Common myeloid progenitor, CD34-positive (primary cell): ENCODE results near the gene CD300A. TPM values are rescaled to one million over a fixed set of nuclear protein-coding genes. Genes with fewer than 3 reads are reported as not detected.
A peak's percentile ranks its signal among the peaks of the same experiment; 100 is the strongest.

Source experiments
- CTCF ChIA-PET: fragments of 350-600 bp; sonication (Branson Sonifier 250); formaldehyde crosslinking; loops from one replicate; lab custom pipeline; 2021; ENCODE audit warnings: antibody characterized with exemption; lab: Charles Lee
- POLR2A ChIA-PET: fragments of 350-600 bp; sonication (Branson Sonifier 250); formaldehyde crosslinking; loops from one replicate; lab custom pipeline; 2021; ENCODE audit warnings: antibody characterized with exemption; lab: Charles Lee
- DNase-seq, 3 donors: peaks; one replicate each; pipeline versions ENCODE4 v3.0.0 to v3.0.0-alpha.2; 2013
- H3K27ac ChIP-seq, 2 experiments: 1 replicate in 1 of 2; 2 replicates in 1 of 2; pipeline ENCODE4 v1.7.0; 2013; ENCODE audit warnings: inconsistent platforms in 2 of 2, low read length in 2 of 2, mild to moderate bottlenecking in 2 of 2, low read depth in 1 of 2, moderate library complexity in 1 of 2; ENCODE audit not compliant: severe bottlenecking in 2 of 2, insufficient read depth in 1 of 2, poor library complexity in 1 of 2
- H3K27me3 ChIP-seq, 5 experiments: replicated peaks in 2 of 5; 1 replicate in 3 of 5; 2 replicates in 2 of 5; pipeline versions ENCODE4 v1.6.1 to v1.7.0; 2013; ENCODE audit warnings: low read length in 4 of 5, mild to moderate bottlenecking in 2 of 5, moderate library complexity in 2 of 5, inconsistent platforms in 1 of 5; ENCODE audit not compliant: insufficient read depth in 5 of 5, control insufficient read depth in 4 of 5
- H3K36me3 ChIP-seq, 4 experiments: 1 replicate in 2 of 4; 2 replicates in 2 of 4; pipeline versions ENCODE4 v1.6.1 to v1.7.0; 2013; ENCODE audit warnings: low read length in 3 of 4, control low read depth in 1 of 4, mild to moderate bottlenecking in 1 of 4; ENCODE audit not compliant: control insufficient read depth in 4 of 4, insufficient read depth in 4 of 4
- H3K4me1 ChIP-seq, 4 experiments: 1 replicate in 3 of 4; 2 replicates in 1 of 4; pipeline versions ENCODE4 v1.6.1 to v1.7.1; 2013; ENCODE audit warnings: low read length in 3 of 4, mild to moderate bottlenecking in 3 of 4, control low read depth in 1 of 4, inconsistent platforms in 1 of 4, moderate library complexity in 1 of 4; ENCODE audit not compliant: control insufficient read depth in 4 of 4, insufficient read depth in 4 of 4; ENCODE audit errors: control extremely low read depth in 1 of 4
- H3K4me3 ChIP-seq, 7 experiments: 1 replicate in 4 of 7; 2 replicates in 3 of 7; pipeline versions ENCODE4 v1.5.1 to v1.7.0; 2013; ENCODE audit warnings: mild to moderate bottlenecking in 7 of 7, low read length in 6 of 7, moderate library complexity in 6 of 7, inconsistent platforms in 2 of 7, low read depth in 2 of 7, control low read depth in 1 of 7; ENCODE audit not compliant: insufficient read depth in 4 of 7, control insufficient read depth in 1 of 7; ENCODE audit errors: extremely low read depth in 1 of 7
- H3K9me3 ChIP-seq, 5 experiments: 1 replicate in 4 of 5; 2 replicates in 1 of 5; pipeline versions ENCODE4 v1.6.1 to v1.7.1; 2013; ENCODE audit warnings: low read length in 4 of 5, mild to moderate bottlenecking in 2 of 5, inconsistent platforms in 1 of 5, low read depth in 1 of 5, moderate library complexity in 1 of 5; ENCODE audit not compliant: control insufficient read depth in 4 of 5, insufficient read depth in 2 of 5; ENCODE audit errors: control extremely low read depth in 1 of 5
- WGBS: methylation state at CpG from one replicate; pipeline ENCODE4 v1.1.5; 2013; ENCODE audit not compliant: insufficient coverage; 5-methylcytosine and 5-hydroxymethylcytosine counted together
- polyA plus RNA-seq: library from polyadenylated mRNA; unstranded; fragments of 120-200 nt; gene quantifications from one replicate; pipeline ENCODE4 v1.2.1, GENCODE V29; 2013

Gene CD300A
- 43.5 TPM for polyA plus RNA-seq

DNA sequence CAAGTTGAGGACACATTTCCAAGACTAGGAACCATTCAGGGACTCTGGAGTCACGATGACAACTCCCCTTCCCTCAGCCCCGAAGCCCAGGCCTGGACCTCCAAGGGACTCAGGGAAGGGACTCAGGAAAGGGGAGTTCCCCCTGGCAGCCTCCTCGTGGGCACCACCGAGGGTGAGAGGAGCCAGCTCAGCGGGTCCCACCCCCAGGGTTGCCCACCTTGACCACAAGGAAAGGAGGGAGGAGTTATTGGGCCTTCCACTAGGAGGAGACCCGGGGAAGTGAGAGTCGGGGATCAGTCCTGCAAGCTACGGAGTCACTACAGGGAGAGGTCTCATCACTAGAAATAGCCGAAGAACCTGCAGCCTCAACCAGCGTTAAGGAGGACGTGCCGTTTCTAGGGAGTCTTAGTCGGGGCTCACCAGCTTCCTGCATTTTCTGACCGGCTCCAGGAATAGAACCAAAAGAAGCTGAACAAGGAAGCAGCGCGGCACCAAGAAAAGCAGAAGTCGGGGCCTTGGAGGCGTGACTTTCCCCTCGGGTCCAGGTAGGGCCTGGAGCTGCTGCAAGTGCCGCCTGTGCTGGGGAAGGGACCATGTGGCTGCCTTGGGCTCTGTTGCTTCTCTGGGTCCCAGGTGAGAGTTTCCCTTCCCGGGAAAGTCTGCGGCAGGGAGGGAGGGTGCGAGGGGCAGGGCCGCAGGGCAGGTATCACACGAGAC lies at the start of gene CD300A:
TSS of gene CD300A (plus strand) at position 524 of the 717 bp plus-strand sequence. CDS start at position 594, 70 bp downstream.
- Histone ChIP-seq H3K4me1 (peaks cover 12 to 82% (median 73%) of the 10 kb centered on the region in 4 experiments), H3K27me3 (no peaks in the 10 kb centered on the region), H3K9me3 (no peaks in the 10 kb centered on the region), H3K27ac (peak within 1 kb of the TSS; percentile 40 to 72), H3K4me3 (peak within 1 kb of the TSS; percentile 51 to 92 (median 81)), H3K36me3 (peaks cover 0 to 9% (median under 1%) of the 10 kb centered on the region in 4 experiments)
- WGBS: 2% methylated on average over 22 of the region's 25 CpGs
- ChIA-PET CTCF (interaction anchor here (0.7 to 1.3 kb wide), 4 partner anchors 9 to 98 kb away, joined by 3 to 6 read pairs (median 4); no protein-coding TSS in a partner anchor), POLR2A (interaction anchor here (0.6 to 1.6 kb wide), 3 partner anchors 12 to 65 kb away, joined by 3 to 6 read pairs (median 3); partner anchors contain the start of gene CD300LB)
- DNase-seq: peak; percentile 76 to 90 (median 84)

DNA sequence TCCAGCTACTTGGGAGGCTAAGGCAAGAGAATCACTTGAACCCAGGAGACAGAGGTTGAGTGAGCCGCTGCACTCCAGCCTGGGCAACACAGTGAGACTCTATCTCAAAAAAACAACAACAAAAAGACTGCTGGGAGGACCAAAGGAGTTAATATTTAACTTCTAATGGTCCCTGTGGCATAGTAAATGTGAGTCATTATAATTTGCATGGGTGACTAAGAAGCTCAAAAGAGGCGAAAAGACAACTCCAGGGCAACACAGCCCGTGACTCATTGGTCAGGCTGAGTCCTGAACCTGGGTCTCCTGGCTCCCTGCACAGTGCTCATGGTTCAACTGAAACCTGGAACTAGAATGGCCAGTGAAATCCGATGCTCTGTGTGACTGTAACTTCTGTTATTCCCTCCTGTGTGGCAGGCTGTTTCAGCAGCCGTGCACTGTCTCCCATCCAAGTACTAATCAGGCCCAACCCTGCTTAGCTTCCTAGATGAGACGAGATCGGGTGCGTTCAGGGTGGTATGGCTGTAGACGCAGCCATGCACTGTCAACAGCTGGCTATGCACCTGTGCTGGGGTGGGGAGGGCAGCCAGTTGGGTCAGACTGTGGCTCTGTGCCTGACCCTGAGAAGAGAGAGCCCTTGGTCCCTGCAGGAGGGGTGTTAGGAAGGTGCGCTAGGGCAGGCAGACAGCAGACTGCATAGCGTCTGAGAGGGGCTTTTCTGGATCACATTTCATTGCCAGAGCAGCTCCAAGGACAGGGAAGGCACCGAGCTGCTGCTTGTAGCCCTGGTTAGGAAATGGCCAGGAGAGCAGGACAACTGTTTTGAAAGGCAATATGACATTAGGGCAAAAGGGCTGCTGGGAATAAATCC lies 49.0 kb upstream of the CD300A start:
- Histone ChIP-seq H3K27me3 (no peaks in the 10 kb centered on the region), H3K9me3 (no peaks in the 10 kb centered on the region), H3K27ac (peak overlapping the region in 1 of 2 experiments; percentile 40), H3K4me3 (no peak overlapping the region), H3K4me1 (no peaks in the 10 kb centered on the region), H3K36me3 (no peaks in the 10 kb centered on the region)
- DNase-seq: no peak
- WGBS: 89% methylated on average over 10 of the region's 12 CpGs
- ChIA-PET CTCF (interaction anchor here (1.5 to 1.8 kb wide), 2 partner anchors 20 to 39 kb away, joined by 3 to 6 read pairs; no protein-coding TSS in a partner anchor), POLR2A (no interaction called here)

DNA sequence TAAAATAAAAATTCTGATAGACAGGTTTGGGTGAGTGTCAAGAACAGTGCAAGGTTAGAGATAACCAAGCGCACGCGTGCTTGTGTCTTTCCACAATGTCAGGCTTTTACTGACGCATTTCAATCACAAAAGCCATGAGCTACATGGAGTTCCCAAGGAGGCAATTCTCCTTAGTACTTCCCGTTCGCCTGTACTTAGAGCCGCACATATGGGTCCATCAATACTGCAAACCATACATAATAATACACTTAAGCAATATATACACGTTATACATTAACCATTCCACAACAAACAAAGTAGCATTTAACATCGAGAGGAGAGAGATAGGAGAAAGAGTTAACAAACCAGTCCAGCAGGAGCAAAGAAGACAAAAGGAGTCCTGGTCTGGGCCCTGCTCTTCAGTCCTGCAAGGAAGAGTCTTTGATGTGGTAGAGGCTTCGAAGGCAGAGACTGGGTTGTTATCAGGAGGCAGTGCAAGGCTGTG lies 46.5 kb upstream of the CD300A start:
- H3K27me3 ChIP-seq: peaks cover 0 to 2% (median 0%) of the 10 kb centered on the region in 5 experiments
- DNase-seq: no peak
- CTCF ChIA-PET: no interaction called here
- no peaks in the 10 kb centered on the region for H3K36me3 ChIP-seq
- no peak overlapping the region for H3K4me3 ChIP-seq
- no peaks in the 10 kb centered on the region for H3K9me3 ChIP-seq
- H3K4me1 ChIP-seq: no peaks in the 10 kb centered on the region
- no peak overlapping the region for H3K27ac ChIP-seq
- POLR2A ChIA-PET: no interaction called here
- 96% methylated on average over 8 of the region's 10 CpGs for WGBS

DNA sequence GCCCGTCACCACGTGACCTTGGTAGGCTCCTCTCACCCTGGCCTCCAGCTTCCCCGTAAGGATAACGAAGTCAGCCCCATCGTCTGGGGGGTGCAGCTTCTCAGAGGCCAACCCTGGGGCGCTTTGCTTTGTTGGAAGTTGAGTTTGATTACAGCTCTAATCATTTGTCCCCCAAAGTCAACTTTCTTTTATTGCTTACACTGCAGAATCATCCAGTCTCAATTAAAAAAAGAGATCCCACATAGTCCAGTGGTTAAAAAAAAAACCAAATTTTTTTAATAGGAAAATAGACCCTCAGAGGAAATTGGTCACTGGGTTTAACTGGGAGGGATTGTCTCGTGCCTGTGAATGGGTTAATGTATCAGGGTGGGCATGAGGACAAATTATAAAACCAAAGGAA lies 42.3 kb upstream of the CD300A start:
- CTCF ChIA-PET: interaction anchor here (0.7 to 1.5 kb wide), 4 partner anchors 14 to 95 kb away, joined by 3 read pairs; no protein-coding TSS in a partner anchor

DNA sequence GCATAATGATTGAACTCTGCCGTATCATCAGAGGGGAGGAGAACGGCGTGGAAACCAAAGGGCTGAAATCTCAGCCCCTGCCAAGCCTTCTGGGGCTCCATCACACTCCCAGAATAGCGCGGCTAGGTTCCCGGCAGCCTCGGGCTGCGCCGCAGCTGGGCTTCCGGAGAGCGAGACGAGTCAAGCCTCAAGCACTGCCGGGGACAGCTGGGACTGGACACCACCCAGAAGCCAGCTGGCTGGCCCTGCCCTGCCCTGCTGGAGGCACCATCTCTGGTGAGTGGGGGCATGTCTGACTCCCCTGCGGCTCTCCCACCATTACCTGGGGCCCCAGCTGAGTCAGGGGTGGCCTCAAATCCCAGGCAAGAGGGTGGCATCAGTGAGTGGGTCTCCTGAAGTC lies 41.8 kb upstream of the CD300A start:
- Histone ChIP-seq H3K27ac (no peak overlapping the region), H3K9me3 (no peaks in the 10 kb centered on the region), H3K27me3 (peaks cover 0 to 9% (median 3%) of the 10 kb centered on the region in 5 experiments), H3K36me3 (no peaks in the 10 kb centered on the region), H3K4me3 (no peak overlapping the region), H3K4me1 (peaks cover 0 to 3% (median 0%) of the 10 kb centered on the region in 4 experiments)
- no peak for DNase-seq
- 97% methylated on average over 11 of the region's 14 CpGs for WGBS
- ChIA-PET CTCF (interaction anchor here (0.9 to 1.2 kb wide), 2 partner anchors 13 to 94 kb away, joined by 3 to 4 read pairs; no protein-coding TSS in a partner anchor), POLR2A (interaction anchor here (0.6 kb wide), 1 partner anchor 54 kb away, joined by 4 read pairs; no protein-coding TSS in a partner anchor)

More for the DNA sequence above, 42.3 kb upstream of the CD300A start:
- peaks cover 0 to 3% (median 0%) of the 10 kb centered on the region in 4 experiments for H3K4me1 ChIP-seq
- H3K9me3 ChIP-seq: no peaks in the 10 kb centered on the region
- no peaks in the 10 kb centered on the region for H3K36me3 ChIP-seq
- DNase-seq: no peak
- 97% methylated on average over 6 of the region's 7 CpGs for WGBS
- no peak overlapping the region for H3K27ac ChIP-seq
- no peak overlapping the region for H3K4me3 ChIP-seq
- H3K27me3 ChIP-seq: peaks cover 0 to 6% (median 2%) of the 10 kb centered on the region in 5 experiments
- POLR2A ChIA-PET: interaction anchor here (0.6 kb wide), 1 partner anchor 54 kb away, joined by 4 read pairs; no protein-coding TSS in a partner anchor

DNA sequence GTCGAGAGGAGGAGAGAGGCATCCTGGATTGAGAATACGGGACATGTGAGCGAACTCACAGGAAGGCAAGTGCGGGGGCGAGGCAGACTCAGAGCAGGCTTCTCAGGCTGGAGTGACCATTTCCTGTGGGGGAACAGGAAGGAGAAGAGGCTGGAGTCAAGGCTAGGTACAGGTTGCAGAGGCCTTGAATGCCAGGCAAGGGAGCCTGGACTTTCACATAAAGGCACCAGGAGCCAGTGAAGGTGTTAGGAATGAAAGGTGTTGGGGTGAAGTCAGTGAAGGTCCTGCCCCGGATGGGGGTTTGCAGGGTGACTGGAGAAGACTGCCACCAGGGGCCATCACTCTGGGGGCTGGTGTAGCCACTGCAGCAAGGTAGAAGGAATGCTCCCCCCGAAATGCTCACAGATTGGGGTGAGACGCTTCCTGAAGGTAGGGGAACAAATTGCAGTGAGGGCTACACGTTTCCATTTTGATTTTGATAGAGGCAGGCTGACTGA lies 39.8 kb upstream of the CD300A start:
- H3K4me3 ChIP-seq: no peak overlapping the region
- POLR2A ChIA-PET: no interaction called here
- no peaks in the 10 kb centered on the region for H3K36me3 ChIP-seq
- no peak overlapping the region for H3K27ac ChIP-seq
- peaks cover 0 to 29% (median 8%) of the 10 kb centered on the region in 5 experiments for H3K27me3 ChIP-seq
- no peak for DNase-seq
- WGBS: 99% methylated on average over 9 of the region's 9 CpGs
- H3K4me1 ChIP-seq: peaks cover 0 to 19% (median 19%) of the 10 kb centered on the region in 4 experiments
- CTCF ChIA-PET: interaction anchor here (1.1 kb wide), 1 partner anchor 47 kb away, joined by 4 read pairs; no protein-coding TSS in a partner anchor
- no peaks in the 10 kb centered on the region for H3K9me3 ChIP-seq
